Measurements from ENCODE around the gene DCP2.

The DCP2 gene

DNA sequence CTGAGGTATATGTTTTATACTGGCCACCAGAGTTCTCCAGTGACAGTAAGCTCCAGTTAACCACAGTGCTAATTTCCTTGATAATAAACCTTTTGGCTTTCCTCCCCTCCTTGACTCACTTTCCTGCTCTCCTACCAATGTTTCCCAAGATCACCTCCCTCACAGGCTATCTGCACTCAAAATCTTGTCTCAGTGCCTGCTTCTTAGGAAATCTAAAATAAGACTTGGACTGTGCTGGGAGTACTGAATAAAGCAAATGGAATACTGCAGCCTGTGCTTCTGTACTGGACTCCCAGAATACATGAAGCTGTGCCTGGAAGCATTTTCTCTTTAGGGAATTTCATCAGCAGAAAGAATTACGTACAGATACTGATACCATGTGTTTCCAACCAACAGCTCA lies 1.7 kb upstream of the DCP2 start:
- Histone ChIP-seq H3K27me3 (ENCODE audit: low read depth) (no peaks in the 10 kb centered on the region), H3K4me1 (peaks cover 9% of the 10 kb centered on the region), H3K9me3 (no peaks in the 10 kb centered on the region), H3K36me3 (replicated peaks) (no peaks in the 10 kb centered on the region), H3K4me3 (no peak overlapping the region)
- in situ Hi-C loops (cut with MboI; ENCODE audit: low sequenced_read_pairs), result no loop called here
- no peak for DNase-seq (ENCODE audit: low spot score in 2 of 2)

GRCh38 chr5:112975721-112976431 lies 722 bp upstream of the DCP2 start:
- peak overlapping the region; percentile 91 for H3K4me3 ChIP-seq
- H3K36me3 ChIP-seq (replicated peaks), result no peaks in the 10 kb centered on the region
- H3K27me3 ChIP-seq (ENCODE audit: low read depth), result no peaks in the 10 kb centered on the region
- H3K4me1 ChIP-seq, result peaks cover 9% of the 10 kb centered on the region
- H3K9me3 ChIP-seq, result no peaks in the 10 kb centered on the region
- in situ Hi-C loops (cut with MboI; ENCODE audit: low sequenced_read_pairs), result no loop called here
- DNase-seq (ENCODE audit: low spot score in 2 of 2), result peak in 1 of 2 experiments; percentile 22

DNA sequence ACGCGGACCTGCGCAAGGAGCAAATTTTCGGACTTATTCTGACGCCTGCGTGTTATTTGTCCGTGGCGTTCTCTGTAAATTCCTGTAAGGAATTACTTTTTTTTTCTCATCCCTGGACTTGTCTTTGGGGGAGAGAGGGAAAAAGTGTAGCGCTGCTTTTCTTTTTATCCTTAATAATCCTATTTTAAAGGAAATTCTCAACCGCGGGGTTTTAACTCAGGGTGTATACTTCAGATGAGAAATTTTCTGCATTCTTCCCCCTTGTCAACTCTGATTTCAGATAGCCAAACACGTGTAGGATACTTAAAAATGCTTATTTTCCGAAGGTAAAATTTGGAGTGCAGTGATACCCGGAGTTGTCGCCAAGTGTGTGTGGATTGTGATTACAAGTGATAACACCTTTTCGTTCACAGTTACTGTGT lies 853 bp downstream of the DCP2 start:
- Histone ChIP-seq H3K36me3 (replicated peaks) (peaks cover 2% of the 10 kb centered on the region; the same call in 1 of the 2 replicates), H3K4me3 (peak overlapping the region; percentile 91), H3K27me3 (ENCODE audit: low read depth) (no peaks in the 10 kb centered on the region), H3K4me1 (peaks cover 12% of the 10 kb centered on the region), H3K9me3 (no peaks in the 10 kb centered on the region)
- DNase-seq (ENCODE audit: low spot score in 2 of 2), result no peak
- in situ Hi-C loops (cut with MboI; ENCODE audit: low sequenced_read_pairs), result no loop called here

DNA sequence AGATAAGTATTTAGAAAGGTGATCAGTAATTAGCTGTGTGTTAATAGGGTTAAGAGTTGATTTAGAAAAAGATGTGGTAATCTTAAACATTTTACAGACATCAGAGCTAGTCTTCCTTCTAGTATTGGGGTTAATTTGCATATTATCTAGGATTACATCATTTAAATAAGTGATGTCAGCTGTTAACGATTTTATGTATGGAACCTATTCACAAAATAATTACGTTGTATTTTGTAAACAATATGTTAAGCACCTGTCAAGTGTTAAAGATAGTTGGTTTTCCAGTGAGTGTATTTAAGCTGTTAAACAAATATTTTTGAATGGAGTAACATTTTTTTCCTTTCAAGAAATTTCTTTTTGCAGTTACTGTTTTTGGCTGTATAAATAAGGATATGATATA lies 2.2 kb downstream of the DCP2 start:
- in situ Hi-C loops (cut with MboI; ENCODE audit: low sequenced_read_pairs), result no loop called here
- H3K4me1 ChIP-seq, result peaks cover 18% of the 10 kb centered on the region
- DNase-seq (ENCODE audit: low spot score in 2 of 2), result no peak

DNA sequence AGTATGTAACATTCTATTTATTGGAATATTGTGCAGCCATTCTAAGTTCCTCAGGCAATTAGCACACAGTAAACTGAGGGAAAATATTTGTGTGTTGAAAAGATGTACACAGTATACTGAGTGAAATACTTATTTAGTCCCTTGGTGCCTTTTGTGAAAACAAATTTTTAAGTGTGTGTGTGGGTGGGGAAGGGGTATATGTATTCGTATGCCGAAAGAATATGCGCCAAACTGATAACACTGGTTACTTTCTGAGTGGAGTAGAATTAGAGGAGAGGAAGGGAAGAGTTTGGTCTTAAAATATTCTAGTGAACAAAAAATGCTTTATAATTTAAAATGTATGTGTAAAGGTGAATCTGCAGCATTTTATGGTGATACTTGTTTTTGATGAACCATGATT lies 3.1 kb downstream of the DCP2 start:
- Histone ChIP-seq H3K9me3 (no peaks in the 10 kb centered on the region), H3K27me3 (ENCODE audit: low read depth) (no peaks in the 10 kb centered on the region), H3K4me3 (no peak overlapping the region), H3K4me1 (peaks cover 19% of the 10 kb centered on the region), H3K36me3 (replicated peaks) (peaks cover 7% of the 10 kb centered on the region; the same call in 1 of the 2 replicates)
- in situ Hi-C loops (cut with MboI; ENCODE audit: low sequenced_read_pairs), result no loop called here
- DNase-seq (ENCODE audit: low spot score in 2 of 2), result no peak

More for the DNA sequence above, 2.2 kb downstream of the DCP2 start:
- Histone ChIP-seq H3K4me3 (peak overlapping the region; percentile 91), H3K36me3 (replicated peaks) (peaks cover 7% of the 10 kb centered on the region; the same call in 1 of the 2 replicates), H3K9me3 (no peaks in the 10 kb centered on the region), H3K27me3 (ENCODE audit: low read depth) (no peaks in the 10 kb centered on the region)

DNA sequence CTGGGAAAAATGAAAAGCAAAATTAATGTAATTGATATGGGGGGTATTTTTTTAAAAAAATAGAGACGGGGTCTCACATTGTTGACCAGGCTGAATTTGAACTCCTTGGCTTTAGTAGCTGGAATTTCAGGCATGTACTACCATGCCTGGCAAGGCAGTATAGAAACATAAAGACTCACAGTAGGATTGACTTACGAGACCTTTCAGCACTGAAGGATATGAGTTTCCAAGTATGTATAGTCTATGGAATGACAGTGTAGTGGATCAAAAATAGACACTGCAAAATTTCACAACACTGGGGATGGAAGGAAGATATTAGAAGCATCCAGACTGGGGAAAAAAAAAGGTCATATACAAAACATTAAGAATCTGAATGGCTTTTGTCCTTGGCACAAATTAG lies 6.8 kb downstream of the DCP2 start:
- Histone ChIP-seq H3K4me1 (peaks cover 20% of the 10 kb centered on the region), H3K36me3 (replicated peaks) (peaks cover 11% of the 10 kb centered on the region; the same call in 1 of the 2 replicates), H3K4me3 (no peak overlapping the region), H3K27me3 (ENCODE audit: low read depth) (no peaks in the 10 kb centered on the region), H3K9me3 (no peaks in the 10 kb centered on the region)
- no peak for DNase-seq (ENCODE audit: low spot score in 2 of 2)
- in situ Hi-C loops (cut with MboI; ENCODE audit: low sequenced_read_pairs), result no loop called here

GRCh38 chr5:112986224-112986623 lies 9.6 kb downstream of the DCP2 start:
- in situ Hi-C loops (cut with MboI; ENCODE audit: low sequenced_read_pairs), result no loop called here
- no peak for DNase-seq (ENCODE audit: low spot score in 2 of 2)
- peaks cover 13% of the 10 kb centered on the region for H3K4me1 ChIP-seq
- H3K9me3 ChIP-seq, result no peaks in the 10 kb centered on the region
- peaks cover 16% of the 10 kb centered on the region for H3K36me3 ChIP-seq (replicated peaks)
- no peak overlapping the region for H3K4me3 ChIP-seq
- no peaks in the 10 kb centered on the region for H3K27me3 ChIP-seq (ENCODE audit: low read depth)

GRCh38 chr5:112995764-112996618 lies 19.4 kb downstream of the DCP2 start:
- H3K9me3 ChIP-seq, result no peaks in the 10 kb centered on the region
- in situ Hi-C loops (cut with MboI; ENCODE audit: low sequenced_read_pairs), result no loop called here
- H3K27me3 ChIP-seq (ENCODE audit: low read depth), result no peaks in the 10 kb centered on the region
- H3K4me3 ChIP-seq, result no peak overlapping the region
- peaks cover 19% of the 10 kb centered on the region for H3K36me3 ChIP-seq (replicated peaks)
- H3K4me1 ChIP-seq, result no peaks in the 10 kb centered on the region; the same call in 1 of the 2 replicates
- DNase-seq (ENCODE audit: low spot score in 2 of 2), result peak; percentile 39 to 86

DNA sequence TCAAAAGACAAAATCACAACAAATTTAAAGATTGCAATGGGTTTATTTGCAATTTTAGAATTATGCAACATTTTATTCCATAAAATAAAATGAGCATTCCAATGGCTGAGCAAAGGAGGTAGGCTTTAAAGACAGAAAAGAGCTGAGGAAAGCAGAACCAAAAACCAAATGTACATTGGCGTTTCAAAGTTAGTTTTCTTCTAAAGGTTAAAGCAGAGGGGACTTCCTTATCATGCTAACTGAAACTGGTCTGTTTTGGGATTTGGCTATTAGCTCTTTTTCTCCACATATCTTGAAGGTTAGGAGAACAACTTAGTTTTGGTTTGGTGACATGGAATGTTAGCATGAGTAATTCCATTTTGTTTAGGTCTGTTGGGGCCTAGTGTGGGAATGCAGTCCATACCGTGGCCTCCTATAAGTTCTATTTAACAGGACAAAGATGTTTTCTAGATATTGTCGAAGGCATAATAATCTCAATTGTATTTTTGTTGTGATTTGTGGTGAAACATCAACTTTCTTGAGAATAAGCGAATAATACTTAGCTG lies 20.3 kb downstream of the DCP2 start:
- Histone ChIP-seq H3K27me3 (ENCODE audit: low read depth) (no peaks in the 10 kb centered on the region), H3K4me1 (no peaks in the 10 kb centered on the region), H3K36me3 (replicated peaks) (peaks cover 28% of the 10 kb centered on the region), H3K9me3 (no peaks in the 10 kb centered on the region), H3K4me3 (no peak overlapping the region)
- in situ Hi-C loops (cut with MboI; ENCODE audit: low sequenced_read_pairs), result no loop called here
- DNase-seq (ENCODE audit: low spot score in 2 of 2), result no peak

GRCh38 chr5:112998296-112998695 lies 21.7 kb downstream of the DCP2 start:
- Histone ChIP-seq H3K9me3 (no peaks in the 10 kb centered on the region), H3K4me1 (no peaks in the 10 kb centered on the region), H3K36me3 (replicated peaks) (peaks cover 26% of the 10 kb centered on the region), H3K4me3 (no peak overlapping the region), H3K27me3 (ENCODE audit: low read depth) (no peaks in the 10 kb centered on the region)
- in situ Hi-C loops (cut with MboI; ENCODE audit: low sequenced_read_pairs), result no loop called here
- DNase-seq (ENCODE audit: low spot score in 2 of 2), result no peak

GRCh38 chr5:113000466-113000865 lies 23.9 kb downstream of the DCP2 start:
- H3K4me3 ChIP-seq, result no peak overlapping the region
- no peaks in the 10 kb centered on the region for H3K9me3 ChIP-seq
- in situ Hi-C loops (cut with MboI; ENCODE audit: low sequenced_read_pairs), result loop anchor here (5.0 to 10.0 kb wide), 2 partner anchors 324 to 607 kb away; no protein-coding TSS in a partner anchor
- H3K4me1 ChIP-seq, result no peaks in the 10 kb centered on the region
- H3K27me3 ChIP-seq (ENCODE audit: low read depth), result no peaks in the 10 kb centered on the region
- no peak for DNase-seq (ENCODE audit: low spot score in 2 of 2)
- peaks cover 43% of the 10 kb centered on the region for H3K36me3 ChIP-seq (replicated peaks)

DNA sequence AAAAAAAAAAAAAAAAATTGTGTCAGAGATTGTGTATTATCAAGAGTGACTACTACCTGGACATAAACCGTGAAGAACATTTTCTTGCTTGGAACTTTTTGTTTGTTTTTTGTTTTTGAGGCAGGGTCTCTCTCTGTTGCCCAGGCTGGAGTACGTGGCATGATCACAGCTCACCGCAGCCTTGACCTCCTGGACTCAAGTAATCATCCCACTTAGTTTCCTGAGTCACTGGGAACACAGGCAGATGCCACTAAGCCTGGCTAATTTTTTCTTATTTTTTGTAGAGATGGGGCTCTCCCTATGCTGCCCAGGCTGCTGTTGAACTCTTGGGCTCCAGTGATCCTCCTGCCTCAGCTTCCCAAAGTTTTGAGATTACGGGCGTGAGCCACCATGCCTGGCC lies 25.8 kb downstream of the DCP2 start:
- Histone ChIP-seq H3K27me3 (ENCODE audit: low read depth) (no peaks in the 10 kb centered on the region), H3K4me3 (no peak overlapping the region), H3K9me3 (no peaks in the 10 kb centered on the region), H3K36me3 (replicated peaks) (peaks cover 48% of the 10 kb centered on the region), H3K4me1 (no peaks in the 10 kb centered on the region)
- no peak for DNase-seq (ENCODE audit: low spot score in 2 of 2)
- in situ Hi-C loops (cut with MboI; ENCODE audit: low sequenced_read_pairs), result loop anchor here (5.0 to 10.0 kb wide), 2 partner anchors 322 to 605 kb away; no protein-coding TSS in a partner anchor

DNA sequence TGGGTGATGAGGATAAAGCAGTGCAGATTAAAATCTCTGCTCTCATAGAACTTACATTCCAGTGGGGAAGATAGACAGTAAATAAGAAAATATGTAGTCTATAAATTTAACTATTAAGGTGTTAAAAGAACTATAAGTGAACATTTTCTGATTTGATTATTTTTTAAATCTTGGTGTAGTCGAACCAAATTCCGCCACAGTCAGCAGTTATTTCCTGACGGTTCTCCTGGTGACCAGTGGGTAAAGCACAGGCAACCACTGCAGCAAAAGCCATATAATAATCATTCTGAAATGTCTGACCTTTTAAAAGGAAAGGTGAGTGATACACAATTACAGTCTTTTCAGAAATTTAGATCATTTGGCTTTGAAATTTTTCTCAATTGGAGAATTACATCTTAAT lies 27.2 kb downstream of the DCP2 start:
- Histone ChIP-seq H3K4me3 (no peak overlapping the region), H3K9me3 (no peaks in the 10 kb centered on the region), H3K4me1 (no peaks in the 10 kb centered on the region), H3K36me3 (replicated peaks) (peaks cover 58% of the 10 kb centered on the region), H3K27me3 (ENCODE audit: low read depth) (no peaks in the 10 kb centered on the region)
- DNase-seq (ENCODE audit: low spot score in 2 of 2), result no peak
- in situ Hi-C loops (cut with MboI; ENCODE audit: low sequenced_read_pairs), result loop anchor here (5.0 to 10.0 kb wide), 2 partner anchors 321 to 604 kb away; no protein-coding TSS in a partner anchor

All from HAP-1 (cell line).